WTC11 (cell line): ENCODE measurements around the gene TOMM6. TPM values are rescaled to one million over a fixed set of nuclear protein-coding genes. Genes with fewer than 3 reads are reported as not detected.

Source experiments
- total RNA-seq: library from RNA; stranded (reverse); gene quantifications from 3 replicates; pipeline ENCODE4 v1.2.3, GENCODE V29; 2021
- TF ChIP-seq, protein P1 (sequence below): sonication (generic); formaldehyde crosslinking; IDR thresholded peaks from 2 replicates; pipeline ENCODE4 v1.8.1; 2023; ENCODE audit warnings: mild to moderate bottlenecking, missing genetic modification reagents, moderate library complexity

TOMM6 gene
- total RNA-seq, 1 experiment from 2014 or later = 233 TPM

DNA sequence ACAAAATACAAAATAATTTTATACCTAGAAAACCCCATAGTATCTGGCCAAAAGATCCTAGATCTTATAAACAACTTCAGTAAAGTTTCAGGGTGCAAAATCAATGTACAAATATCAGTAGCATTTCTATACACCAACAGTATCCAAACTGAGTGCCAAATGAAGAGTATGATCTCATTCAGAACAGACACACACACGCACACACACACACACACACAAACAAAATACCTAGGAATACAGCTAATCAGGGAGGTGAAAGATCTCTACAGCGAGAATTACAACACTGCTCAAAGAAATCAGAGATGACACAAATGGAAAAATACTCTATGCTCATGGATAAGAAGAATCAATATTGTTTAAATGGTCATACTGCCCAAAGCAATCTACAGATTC lies 49.2 kb downstream of the TOMM6 start (continued):
- TF ChIP-seq, protein P1, sequence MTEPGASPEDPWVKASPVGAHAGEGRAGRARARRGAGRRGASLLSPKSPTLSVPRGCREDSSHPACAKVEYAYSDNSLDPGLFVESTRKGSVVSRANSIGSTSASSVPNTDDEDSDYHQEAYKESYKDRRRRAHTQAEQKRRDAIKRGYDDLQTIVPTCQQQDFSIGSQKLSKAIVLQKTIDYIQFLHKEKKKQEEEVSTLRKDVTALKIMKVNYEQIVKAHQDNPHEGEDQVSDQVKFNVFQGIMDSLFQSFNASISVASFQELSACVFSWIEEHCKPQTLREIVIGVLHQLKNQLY (CRISPR knock-in tag) = no peak

Other genes starting within 250 kb of the TOMM6 start
- 19.5 to 36.6 TPM (median 19.8 TPM) in 3 replicates for gene FOXP4, start 241.3 kb upstream of the TOMM6 start, total RNA-seq
- 63.2 to 86.2 TPM (median 74.6 TPM) in 3 replicates for gene MDFI, start 149.2 kb upstream of the TOMM6 start, total RNA-seq
- gene TFEB, start 52.1 kb upstream of the TOMM6 start, total RNA-seq = 3.1 to 3.9 TPM (median 3.3 TPM) in 3 replicates
- 0.55 to 0.63 TPM (median 0.62 TPM) in 3 replicates for gene PGC, start 40.3 kb upstream of the TOMM6 start, total RNA-seq
- 5.5 to 7.8 TPM (median 6.0 TPM) in 3 replicates for gene FRS3, start 7.8 kb upstream of the TOMM6 start, total RNA-seq
- 0.50 to 1.5 TPM (median 0.82 TPM) in 3 replicates for gene PRICKLE4, start 6.9 kb upstream of the TOMM6 start, total RNA-seq
- gene USP49, start 107.7 kb downstream of the TOMM6 start, total RNA-seq = 16.3 to 18.4 TPM (median 17.3 TPM) in 3 replicates
- 37.5 to 42.4 TPM (median 38.9 TPM) in 3 replicates for gene MED20, start 133.4 kb downstream of the TOMM6 start, total RNA-seq
- 40.3 to 50.8 TPM (median 43.8 TPM) in 3 replicates for gene BYSL, start 133.8 kb downstream of the TOMM6 start, total RNA-seq
- 23.0 to 33.6 TPM (median 23.0 TPM) in 3 replicates for gene CCND3, start 154.1 kb downstream of the TOMM6 start, total RNA-seq